Endothelial cell of umbilical vein (primary cell): ENCODE data around the gene SRRM2. TPM values are rescaled to one million over a fixed set of nuclear protein-coding genes. Genes with fewer than 3 reads are reported as not detected.

Source experiments
- BruUV-seq: library from RNA; stranded (reverse); fragments of 400-500 nt; replicated peaks from 2 replicates; lab custom pipeline; 2021; lab: Mats Ljungman, UMichigan
- CTCF ChIA-PET: fragments of 300-600, 350-600 bp; sonication (Branson Sonifier 250); formaldehyde crosslinking; loops from one replicate; lab custom pipeline; 2021; ENCODE audit warnings: antibody characterized with exemption, inconsistent platforms; lab: Charles Lee
- POLR2A ChIA-PET: fragments of 300-600, 350-600 bp; sonication (Branson Sonifier 250); formaldehyde crosslinking; loops from one replicate; lab custom pipeline; 2021; ENCODE audit warnings: antibody characterized with exemption, inconsistent platforms; lab: Charles Lee
- DNase-seq: peaks from one replicate; pipeline ENCODE4 v3.0.0-alpha.2; 2011; ENCODE audit warnings: low read depth, low spot score
- FAIRE-seq: peaks from 2 replicates; lab custom pipeline; 2011; peaks lifted over from hg19 to GRCh38; lab: Jason Lieb, UNC
- H2AFZ ChIP-seq: 2 replicates; pipeline ENCODE4 v1.6.0; 2012; ENCODE audit warnings: low read depth, low read length, control low read depth, inconsistent platforms
- H3K27ac ChIP-seq: 2 replicates; pipeline ENCODE4 v1.5.1; 2011; ENCODE audit warnings: low read depth, mild to moderate bottlenecking, control low read depth, low read length, moderate library complexity; ENCODE audit not compliant: insufficient read depth
- H3K27me3 ChIP-seq, 2 experiments: 2 replicates each; pipeline versions ENCODE4 v1.6.0 to v1.6.1; 2011; ENCODE audit warnings: low read length in 2 of 2, mixed read lengths in 1 of 2; ENCODE audit not compliant: control insufficient read depth in 2 of 2, insufficient read depth in 2 of 2
- H3K36me3 ChIP-seq, 2 experiments: 2 replicates in 1 of 2; 3 replicates in 1 of 2; pipeline ENCODE4 v1.5.1; 2011; ENCODE audit warnings: low read length in 2 of 2, mild to moderate bottlenecking in 1 of 2, moderate library complexity in 1 of 2; ENCODE audit not compliant: control insufficient read depth in 2 of 2, insufficient read depth in 2 of 2; ENCODE audit errors: extremely low read depth in 1 of 2
- H3K4me1 ChIP-seq: 3 replicates; pipeline ENCODE4 v1.5.1; 2011; ENCODE audit warnings: mild to moderate bottlenecking, low read length; ENCODE audit not compliant: control insufficient read depth, insufficient read depth; ENCODE audit errors: extremely low read depth
- H3K4me2 ChIP-seq: 2 replicates; pipeline ENCODE4 v1.6.1; 2011; ENCODE audit warnings: low read length, control low read depth, mixed read lengths; ENCODE audit not compliant: insufficient read depth
- H3K4me3 ChIP-seq, 3 experiments: fragments of 200-600 bp in 1 of 3; sonication (generic), shearing (Covaris generic) in 1 of 3; replicated peaks in 1 of 3; 2 replicates each; pipeline ENCODE4 v1.5.1; 2011 to 2016; ENCODE audit warnings: control low read depth in 3 of 3, low read length in 3 of 3, mild to moderate bottlenecking in 2 of 3, inconsistent platforms in 1 of 3, low read depth in 1 of 3, moderate library complexity in 1 of 3; ENCODE audit not compliant: insufficient read depth in 1 of 3
- H3K79me2 ChIP-seq: 2 replicates; pipeline ENCODE4 v1.6.0; 2012; ENCODE audit warnings: low read length, inconsistent platforms; ENCODE audit not compliant: control insufficient read depth, insufficient read depth
- H3K9ac ChIP-seq: replicated peaks from 2 replicates; pipeline ENCODE3; 2011; ENCODE audit warnings: low read length, control low read depth; ENCODE audit not compliant: insufficient read depth; ENCODE audit errors: extremely low read depth
- H3K9me1 ChIP-seq: replicated peaks from 3 replicates; pipeline ENCODE4 v1.6.0; 2011; ENCODE audit warnings: mild to moderate bottlenecking, low read length; ENCODE audit not compliant: control insufficient read depth, insufficient read depth; ENCODE audit errors: extremely low read depth
- H3K9me3 ChIP-seq: replicated peaks from 2 replicates; pipeline ENCODE4 v1.5.1; 2012; ENCODE audit warnings: low read length, inconsistent platforms; ENCODE audit not compliant: control insufficient read depth, insufficient read depth
- H4K20me1 ChIP-seq: replicated peaks from 2 replicates; pipeline ENCODE3; 2011; ENCODE audit warnings: mild to moderate bottlenecking, low read length; ENCODE audit not compliant: control insufficient read depth, insufficient read depth; ENCODE audit errors: extremely low read depth
- EZH2 ChIP-seq: IDR thresholded peaks from 2 replicates; pipeline ENCODE4 v1.6.1; 2012; ENCODE audit warnings: borderline replicate concordance, low read depth, mild to moderate bottlenecking, moderate library complexity, low read length, inconsistent platforms; ENCODE audit not compliant: severe bottlenecking
- FOS ChIP-seq: IDR thresholded peaks from 2 replicates; pipeline ENCODE4 v1.6.1; 2011; ENCODE audit warnings: mild to moderate bottlenecking, low read length, moderate library complexity, borderline replicate concordance; ENCODE audit not compliant: insufficient read depth
- GATA2 ChIP-seq: IDR thresholded peaks from 2 replicates; pipeline ENCODE4 v1.7.0; 2011; ENCODE audit warnings: low read depth, mild to moderate bottlenecking, moderate library complexity, mixed read lengths, low read length; ENCODE audit not compliant: insufficient read length, insufficient read depth
- JUN ChIP-seq: IDR thresholded peaks from 2 replicates; pipeline ENCODE4 v1.6.1; 2011; ENCODE audit warnings: borderline replicate concordance, low read depth; ENCODE audit not compliant: insufficient read length, insufficient read depth
- MYC ChIP-seq: IDR thresholded peaks from one replicate; pipeline ENCODE4 v1.6.1; 2011; ENCODE audit warnings: mild to moderate bottlenecking, low read depth, low read length
- POLR2A ChIP-seq: IDR thresholded peaks from 2 replicates; pipeline ENCODE4 v1.6.1; 2012; ENCODE audit warnings: low read depth, mild to moderate bottlenecking, control low read depth, low read length
- POLR2AphosphoS5 ChIP-seq: IDR thresholded peaks from 2 replicates; pipeline ENCODE4 v1.6.1; 2012; ENCODE audit warnings: low read depth, mild to moderate bottlenecking, control low read depth, low read length, moderate library complexity; ENCODE audit not compliant: insufficient read depth
- dilution Hi-C: fragments of 300-500 bp; cut with MboI; formaldehyde crosslinking; loops from one replicate; pipeline ENCODE4 v1.15.0; 2019; ENCODE audit warnings: low sequenced_read_pairs; ENCODE audit not compliant: extremely low pct_ligation_motif_present
- intact Hi-C: fragments of 100-400 bp; cut with micrococcal nuclease; formaldehyde crosslinking; loops from one replicate; pipeline ENCODE4 v1.10.0; 2022
- polyA plus RNA-seq, 4 experiments: library from polyadenylated mRNA; depleted of rRNA in 3 of 4; stranded (reverse) in 3 of 4; unstranded in 1 of 4; fragments of >200 nt; gene quantifications; 2 replicates each; pipeline versions ENCODE4 v1.2.1 to v1.2.3, GENCODE V29; 2011 to 2012; ENCODE audit warnings: missing spikeins in 1 of 4
- total RNA-seq: library from RNA; stranded (reverse); gene quantifications from 2 replicates; pipeline ENCODE4 v1.2.3, GENCODE V29; 2021
- TF ChIP-seq, protein P1 (sequence below), 2 donors: IDR thresholded peaks; 1 replicate in 1 of 2; 2 replicates in 1 of 2; pipeline ENCODE4 v1.5.1; 2011; ENCODE audit warnings: low read length in 2 of 2, mild to moderate bottlenecking in 2 of 2, moderate library complexity in 2 of 2, control low read depth in 1 of 2, inconsistent platforms in 1 of 2, low read depth in 1 of 2; ENCODE audit not compliant: insufficient read depth in 1 of 2; ENCODE audit errors: extremely low read depth in 1 of 2
- TF ChIP-seq, protein P2 (sequence below): IDR thresholded peaks from 2 replicates; pipeline ENCODE4 v1.6.1; 2011; ENCODE audit not compliant: insufficient read depth, insufficient read length

The SRRM2 gene
- total and polyA plus RNA-seq, 2 donors (not counting 3 experiments of a cell fraction or from before 2014, with no cell fraction given) = 270 to 483 TPM

GRCh38 chr16:2786061-2786825 is 33.8 kb downstream of the SRRM2 start:
- Histone ChIP-seq H3K4me2 (no peak overlapping the region), H3K9me3 (no peaks in the 10 kb centered on the region), H3K36me3 (no peaks in the 10 kb centered on the region), H3K4me3 (no peak overlapping the region), H4K20me1 (no peaks in the 10 kb centered on the region), H3K27me3 (peaks cover 10 to 18% of the 10 kb centered on the region in 2 experiments), H3K9ac (no peak overlapping the region), H3K79me2 (no peaks in the 10 kb centered on the region), H3K9me1 (no peaks in the 10 kb centered on the region), H3K4me1 (no peaks in the 10 kb centered on the region), H3K27ac (no peak overlapping the region), H2AFZ (no peak overlapping the region)
- intact Hi-C loops (no loop called here), dilution Hi-C loops (no loop called here)
- DNase-seq (no peak), FAIRE-seq (no peak)
- TF ChIP-seq MYC = no peak
- TF ChIP-seq, protein P1, sequence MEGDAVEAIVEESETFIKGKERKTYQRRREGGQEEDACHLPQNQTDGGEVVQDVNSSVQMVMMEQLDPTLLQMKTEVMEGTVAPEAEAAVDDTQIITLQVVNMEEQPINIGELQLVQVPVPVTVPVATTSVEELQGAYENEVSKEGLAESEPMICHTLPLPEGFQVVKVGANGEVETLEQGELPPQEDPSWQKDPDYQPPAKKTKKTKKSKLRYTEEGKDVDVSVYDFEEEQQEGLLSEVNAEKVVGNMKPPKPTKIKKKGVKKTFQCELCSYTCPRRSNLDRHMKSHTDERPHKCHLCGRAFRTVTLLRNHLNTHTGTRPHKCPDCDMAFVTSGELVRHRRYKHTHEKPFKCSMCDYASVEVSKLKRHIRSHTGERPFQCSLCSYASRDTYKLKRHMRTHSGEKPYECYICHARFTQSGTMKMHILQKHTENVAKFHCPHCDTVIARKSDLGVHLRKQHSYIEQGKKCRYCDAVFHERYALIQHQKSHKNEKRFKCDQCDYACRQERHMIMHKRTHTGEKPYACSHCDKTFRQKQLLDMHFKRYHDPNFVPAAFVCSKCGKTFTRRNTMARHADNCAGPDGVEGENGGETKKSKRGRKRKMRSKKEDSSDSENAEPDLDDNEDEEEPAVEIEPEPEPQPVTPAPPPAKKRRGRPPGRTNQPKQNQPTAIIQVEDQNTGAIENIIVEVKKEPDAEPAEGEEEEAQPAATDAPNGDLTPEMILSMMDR (IDR thresholded peaks at IDR 0.05; ENCODE audit: extremely low read depth in 1 of 2, insufficient read depth in 1 of 2, low read depth in 1 of 2, low read length in 2 of 2) = no peak
- no peak for TF ChIP-seq POLR2A
- TF ChIP-seq EZH2 = no peak
- TF ChIP-seq, protein P2, sequence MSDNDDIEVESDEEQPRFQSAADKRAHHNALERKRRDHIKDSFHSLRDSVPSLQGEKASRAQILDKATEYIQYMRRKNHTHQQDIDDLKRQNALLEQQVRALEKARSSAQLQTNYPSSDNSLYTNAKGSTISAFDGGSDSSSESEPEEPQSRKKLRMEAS = no peak
- TF ChIP-seq GATA2 = no peak
- TF ChIP-seq JUN = no peak
- TF ChIP-seq FOS = no peak
- TF ChIP-seq POLR2AphosphoS5 = no peak
- BruUV-seq = no TSS peak
- ChIA-PET CTCF (no interaction called here), POLR2A (no interaction called here)
